B cell (primary cell): ENCODE measurements around the gene CHD2. TPM values are rescaled to one million over a fixed set of nuclear protein-coding genes. Genes with fewer than 3 reads are reported as not detected.

ENCODE experiments used
- ATAC-seq: fragments of 200-7000 bp; cut with Tn5 transposase; one replicate; pipeline ENCODE4 v1.10.0; 2021; ENCODE audit warnings: low read depth, mild to moderate bottlenecking, moderate number of reproducible peaks, moderate library complexity
- CTCF ChIA-PET: fragments of 350-600 bp; sonication (Branson Sonifier 250); formaldehyde crosslinking; loops from one replicate; lab custom pipeline; 2021; ENCODE audit warnings: antibody characterized with exemption, inconsistent platforms; lab: Charles Lee
- POLR2A ChIA-PET: fragments of 350-600 bp; sonication (Branson Sonifier 250); formaldehyde crosslinking; loops from one replicate; lab custom pipeline; 2021; ENCODE audit warnings: antibody characterized with exemption; lab: Charles Lee
- DNase-seq: peaks from one replicate; pipeline ENCODE4 v3.0.0; 2013
- H2AFZ ChIP-seq: 2 replicates; pipeline ENCODE4 v1.6.1; 2012; ENCODE audit warnings: mild to moderate bottlenecking, low read depth, low read length; ENCODE audit not compliant: insufficient read depth, poor library complexity, severe bottlenecking
- H3K27ac ChIP-seq, 2 donors: 1 replicate in 1 of 2; 2 replicates in 1 of 2; pipeline ENCODE4 v1.5.1; 2012 to 2013; ENCODE audit warnings: low read length in 2 of 2, mild to moderate bottlenecking in 2 of 2, moderate library complexity in 1 of 2
- H3K27me3 ChIP-seq, 4 experiments: fragments of 200-600 bp in 1 of 4; sonication (generic) in 1 of 4; replicated peaks in 1 of 4; 1 replicate in 2 of 4; 2 replicates in 2 of 4; pipeline versions ENCODE4 v1.6.1 to v1.7.0; 2013 to 2016; ENCODE audit warnings: low read length in 3 of 4, mild to moderate bottlenecking in 2 of 4, mixed read lengths in 1 of 4, moderate library complexity in 1 of 4; ENCODE audit not compliant: insufficient read depth in 4 of 4, control insufficient read depth in 3 of 4; ENCODE audit errors: control extremely low read depth in 1 of 4
- H3K36me3 ChIP-seq, 2 experiments: replicated peaks in 1 of 2; 1 replicate in 1 of 2; 2 replicates in 1 of 2; pipeline versions ENCODE4 v1.6.1 to v1.7.1; 2013; ENCODE audit warnings: low read length in 1 of 2; ENCODE audit not compliant: insufficient read depth in 2 of 2, control insufficient read depth in 1 of 2; ENCODE audit errors: control extremely low read depth in 1 of 2, extremely low read depth in 1 of 2
- H3K4me1 ChIP-seq, 2 donors: fragments of 200-600 bp in 1 of 2; sonication (generic) in 1 of 2; 1 replicate in 1 of 2; 2 replicates in 1 of 2; pipeline versions ENCODE4 v1.5.1 to v1.6.1; 2013 to 2017; ENCODE audit warnings: low read length in 2 of 2; ENCODE audit not compliant: control insufficient read depth in 2 of 2, insufficient read depth in 2 of 2
- H3K4me2 ChIP-seq: replicated peaks from 2 replicates; pipeline ENCODE3; 2012; ENCODE audit warnings: mild to moderate bottlenecking, low read depth, low read length; ENCODE audit not compliant: poor library complexity, severe bottlenecking
- H3K4me3 ChIP-seq, 5 experiments: fragments of 200-600 bp in 1 of 5; sonication (generic) in 1 of 5; 1 replicate in 3 of 5; 2 replicates in 2 of 5; pipeline versions ENCODE4 v1.5.1 to v1.7.0; 2011 to 2016; ENCODE audit warnings: low read length in 4 of 5, mild to moderate bottlenecking in 4 of 5, low read depth in 2 of 5, control low read depth in 1 of 5, moderate library complexity in 1 of 5; ENCODE audit not compliant: insufficient read depth in 1 of 5; ENCODE audit errors: control extremely low read depth in 1 of 5, extremely low read depth in 1 of 5
- H3K79me2 ChIP-seq: fragments of 200-600 bp; sonication (generic); one replicate; pipeline ENCODE4 v1.6.0; 2016; ENCODE audit warnings: low read length; ENCODE audit not compliant: control insufficient read depth, insufficient read depth
- H3K9ac ChIP-seq: fragments of 200-600 bp; sonication (generic); 2 replicates; pipeline ENCODE4 v1.6.1; 2017; ENCODE audit warnings: mild to moderate bottlenecking, low read length, moderate library complexity
- H3K9me3 ChIP-seq, 3 donors: one replicate each; pipeline versions ENCODE4 v1.6.1 to v1.7.1; 2013; ENCODE audit warnings: low read length in 2 of 3; ENCODE audit not compliant: control insufficient read depth in 2 of 3, insufficient read depth in 1 of 3; ENCODE audit errors: control extremely low read depth in 1 of 3
- H4K20me1 ChIP-seq: 2 replicates; pipeline ENCODE4 v1.6.0; 2012; ENCODE audit warnings: mild to moderate bottlenecking, low read length; ENCODE audit not compliant: insufficient read depth, control insufficient read depth, poor library complexity, severe bottlenecking
- H3K27ac Mint-ChIP-seq: one replicate; pipeline ENCODE4 v1.8.0; 2021; ENCODE audit warnings: mixed read lengths
- H3K27me3 Mint-ChIP-seq: one replicate; pipeline ENCODE4 v1.8.0; 2021; ENCODE audit warnings: mixed read lengths
- H3K4me1 Mint-ChIP-seq: one replicate; pipeline ENCODE4 v1.8.0; 2021; ENCODE audit warnings: mixed read lengths
- H3K4me3 Mint-ChIP-seq: one replicate; pipeline ENCODE4 v1.8.0; 2021; ENCODE audit warnings: mixed read lengths
- H3K9me3 Mint-ChIP-seq: one replicate; pipeline ENCODE4 v1.8.0; 2022; ENCODE audit warnings: mixed read lengths; ENCODE audit not compliant: insufficient read depth
- CTCF ChIP-seq: fragments of 200-600 bp; IDR thresholded peaks from one replicate; pipeline ENCODE4 v1.8.0; 2022; ENCODE audit warnings: antibody characterized with exemption, mild to moderate bottlenecking
- EZH2 ChIP-seq: IDR thresholded peaks from 2 replicates; pipeline ENCODE4 v1.6.1; 2012; ENCODE audit warnings: borderline replicate concordance, low read depth, mild to moderate bottlenecking, moderate library complexity, low read length; ENCODE audit not compliant: insufficient read depth, poor library complexity, severe bottlenecking
- WGBS: methylation state at CpG from one replicate; pipeline ENCODE4 v1.1.5; 2013; ENCODE audit warnings: missing lambda C conversion rate; ENCODE audit not compliant: insufficient coverage; 5-methylcytosine and 5-hydroxymethylcytosine counted together
- intact Hi-C: fragments of 100-400 bp; cut with micrococcal nuclease; formaldehyde crosslinking; loops from one replicate; pipeline ENCODE4 v1.10.0; 2022
- polyA plus RNA-seq: library from polyadenylated mRNA; depleted of rRNA; stranded (reverse); fragments of >200 nt; gene quantifications from 2 replicates; pipeline ENCODE4 v1.2.3, GENCODE V29; 2012
- total RNA-seq, 2 donors: library from RNA; stranded (reverse); fragments of 120-200 nt in 1 of 2; gene quantifications; 1 replicate in 1 of 2; 2 replicates in 1 of 2; pipeline versions ENCODE4 v1.2.3 to v1.2.4, GENCODE V29; 2013 to 2022

Gene CHD2
- total and polyA plus RNA-seq, 2 donors (not counting 1 experiment from before 2014, with no cell fraction given) = 86.9 to 353 TPM

GRCh38 chr15:92907896-92908712 lies 8.0 kb downstream of the CHD2 start:
- Histone ChIP-seq H3K9me3 (no peaks in the 10 kb centered on the region), H3K4me3 (peak overlapping the region in 3 of 5 experiments; percentile 13 to 42 (median 19)), H2AFZ (no peak overlapping the region), H3K4me1 (peaks cover 80 to 84% of the 10 kb centered on the region in 2 donors), H4K20me1 (peaks cover 12% of the 10 kb centered on the region), H3K4me2 (peak overlapping the region; percentile 86), H3K27me3 (no peaks in the 10 kb centered on the region), H3K79me2 (peaks cover 99% of the 10 kb centered on the region), H3K27ac (peak overlapping the region; percentile 50 to 95), H3K9ac (peak overlapping the region; percentile 38), H3K36me3 (peaks cover 3 to 28% of the 10 kb centered on the region in 2 experiments)
- CTCF ChIA-PET = interaction anchor here (0.7 to 10.3 kb wide), 13 partner anchors 8 to 112 kb away, joined by 3 to 146 read pairs (median 6); partner anchors contain the start of gene CHD2
- Mint-ChIP-seq H3K27me3 (no peaks in the 10 kb centered on the region), H3K27ac (peak overlapping the region; percentile 77), H3K9me3 (no peaks in the 10 kb centered on the region), H3K4me1 (peaks cover 84% of the 10 kb centered on the region), H3K4me3 (peak overlapping the region; percentile 92)
- DNase-seq (no peak), ATAC-seq (no peak)
- 20% methylated on average over 1 of the region's 5 CpGs for WGBS
- POLR2A ChIA-PET = interaction anchor here (0.7 to 11.6 kb wide), 10 partner anchors 7 to 1351 kb away, joined by 3 to 164 read pairs (median 4); partner anchors contain the start of gene CHD2
- no peak for TF ChIP-seq EZH2
- TF ChIP-seq CTCF = no peak
- intact Hi-C loops = no loop called here

- Mint-ChIP-seq H3K9me3 (no peaks in the 10 kb centered on the region), H3K4me3 (peak overlapping the region; percentile 92), H3K4me1 (peaks cover 85% of the 10 kb centered on the region), H3K27me3 (no peaks in the 10 kb centered on the region), H3K27ac (peak overlapping the region; percentile 77)
- Histone ChIP-seq H3K4me1 (peaks cover 83 to 87% of the 10 kb centered on the region in 2 donors), H3K27ac (peak overlapping the region; percentile 50 to 95), H3K79me2 (peaks cover 99% of the 10 kb centered on the region), H4K20me1 (peaks cover 12% of the 10 kb centered on the region), H3K9me3 (no peaks in the 10 kb centered on the region), H3K27me3 (no peaks in the 10 kb centered on the region), H3K4me3 (peak overlapping the region in 1 of 5 experiments; percentile 42), H3K36me3 (peaks cover 3 to 32% of the 10 kb centered on the region in 2 experiments), H2AFZ (no peak overlapping the region), H3K4me2 (peak overlapping the region; percentile 86), H3K9ac (peak overlapping the region; percentile 38)
- DNase-seq (no peak), ATAC-seq (no peak)
- 100% methylated on average over 3 of the region's 6 CpGs for WGBS
- intact Hi-C loops = no loop called here
- no peak for TF ChIP-seq CTCF
- no peak for TF ChIP-seq EZH2
- POLR2A ChIA-PET = interaction anchor here (0.7 to 11.6 kb wide), 7 partner anchors 9 to 1351 kb away, joined by 3 to 164 read pairs (median 5); partner anchors contain the start of gene CHD2
- CTCF ChIA-PET = interaction anchor here (1.1 to 10.3 kb wide), 9 partner anchors 9 to 111 kb away, joined by 3 to 146 read pairs (median 13); partner anchors contain the start of gene CHD2
Observed at GRCh38 chr15:92908713-92909057, 8.6 kb downstream of the CHD2 start.
